ENCODE measurements around the gene RNF213.
A peak's percentile ranks its signal among the peaks of the same experiment; 100 is the strongest.
"Not testable (repeated sequence)": the region's sequence is repeated elsewhere in the genome, so short reads cannot be mapped to it uniquely, and the experiment has no call there.

RNF213 gene

GRCh38 chr17:80327518-80327917 is 66.9 kb downstream of the RNF213 start:
- DNase-seq = peak; percentile 62

GRCh38 chr17:80328634-80329380 is 68.2 kb downstream of the RNF213 start:
- DNase-seq = peak; percentile 59

GRCh38 chr17:80329421-80329820 is 68.8 kb downstream of the RNF213 start:
- DNase-seq = not testable (repeated sequence)

GRCh38 chr17:80330276-80330675 is 69.6 kb downstream of the RNF213 start:
- no peak for DNase-seq

GRCh38 chr17:80330938-80331337 is 70.3 kb downstream of the RNF213 start:
- not testable (repeated sequence) for DNase-seq

GRCh38 chr17:80331820-80332219 is 71.2 kb downstream of the RNF213 start:
- no peak for DNase-seq

- DNase-seq = no peak
Observed at GRCh38 chr17:80337195-80337895, 76.7 kb downstream of the RNF213 start.

GRCh38 chr17:80339118-80339517 is 78.5 kb downstream of the RNF213 start:
- DNase-seq = no peak

GRCh38 chr17:80339731-80340456 is 79.2 kb downstream of the RNF213 start:
- no peak for DNase-seq

- DNase-seq = no peak
Observed at GRCh38 chr17:80345321-80345720, 84.7 kb downstream of the RNF213 start.

- no peak for DNase-seq
Observed at GRCh38 chr17:80345841-80346497, 85.3 kb downstream of the RNF213 start.

- no peak for DNase-seq
Observed at GRCh38 chr17:80346498-80347275, 86.0 kb downstream of the RNF213 start.

GRCh38 chr17:80347536-80347935 is 86.9 kb downstream of the RNF213 start:
- no peak for DNase-seq

GRCh38 chr17:80347948-80348351 is 87.3 kb downstream of the RNF213 start:
- no peak for DNase-seq

GRCh38 chr17:80348551-80349150 is 88.0 kb downstream of the RNF213 start:
- DNase-seq = no peak

- DNase-seq = peak; percentile 24
Observed at GRCh38 chr17:80349151-80349651, 88.5 kb downstream of the RNF213 start.

GRCh38 chr17:80349751-80350150 is 89.1 kb downstream of the RNF213 start:
- no peak for DNase-seq

GRCh38 chr17:80352216-80352895 is 91.7 kb downstream of the RNF213 start:
- no peak for DNase-seq

GRCh38 chr17:80352991-80353665 is 92.5 kb downstream of the RNF213 start:
- no peak for DNase-seq

- DNase-seq = no peak
Observed at GRCh38 chr17:80353718-80354275, 93.1 kb downstream of the RNF213 start.
